ENCODE data around the gene WDR7.
A peak's percentile ranks its signal among the peaks of the same experiment; 100 is the strongest.
"Not testable (repeated sequence)": the region's sequence is repeated elsewhere in the genome, so short reads cannot be mapped to it uniquely, and the experiment has no call there.

The WDR7 gene

GRCh38 chr18:56650944-56651770 is at the start of gene WDR7:
WDR7 (plus strand) TSS chr18:56651359; CDS start chr18:56672516, 21,157 bp downstream.
- peak; percentile 92 for DNase-seq

- DNase-seq: no peak
Observed at GRCh38 chr18:56606618-56607017, 44.5 kb upstream of the WDR7 start.

GRCh38 chr18:56615738-56616520 is 35.2 kb upstream of the WDR7 start:
- DNase-seq: no peak

GRCh38 chr18:56627991-56628390 is 23.2 kb upstream of the WDR7 start:
- DNase-seq: no peak

GRCh38 chr18:56632070-56633022 is 18.8 kb upstream of the WDR7 start:
- no peak for DNase-seq

GRCh38 chr18:56635007-56635406 is 16.2 kb upstream of the WDR7 start:
- no peak for DNase-seq

GRCh38 chr18:56637176-56637575 is 14.0 kb upstream of the WDR7 start:
- DNase-seq: no peak

- DNase-seq: no peak
Observed at GRCh38 chr18:56637711-56638231, 13.4 kb upstream of the WDR7 start.

GRCh38 chr18:56638232-56639103 is 12.7 kb upstream of the WDR7 start, which contains the start of gene TXNL1:
TXNL1 (minus strand) TSS chr18:56638592; CDS start chr18:56638440, 152 bp downstream.
- peak; percentile 99 for DNase-seq

- DNase-seq: no peak
Observed at GRCh38 chr18:56639104-56639381, 12.1 kb upstream of the WDR7 start.

- DNase-seq: no peak
Observed at GRCh38 chr18:56639571-56639970, 11.6 kb upstream of the WDR7 start.

GRCh38 chr18:56641714-56642337 is 9.3 kb upstream of the WDR7 start:
- DNase-seq: no peak

- no peak for DNase-seq
Observed at GRCh38 chr18:56643381-56643780, 7.8 kb upstream of the WDR7 start.

GRCh38 chr18:56645415-56646016 is 5.6 kb upstream of the WDR7 start:
- no peak for DNase-seq

- no peak for DNase-seq
Observed at GRCh38 chr18:56647071-56647470, 4.1 kb upstream of the WDR7 start.

- no peak for DNase-seq
Observed at GRCh38 chr18:56647951-56648893, 2.9 kb upstream of the WDR7 start.

GRCh38 chr18:56649996-56650395 is 1.2 kb upstream of the WDR7 start:
- DNase-seq: no peak

- DNase-seq: no peak
Observed at GRCh38 chr18:56651771-56652092, 573 bp downstream of the WDR7 start.

GRCh38 chr18:56652802-56653201 is 1.6 kb downstream of the WDR7 start:
- no peak for DNase-seq

GRCh38 chr18:56654280-56654679 is 3.1 kb downstream of the WDR7 start:
- DNase-seq: not testable (repeated sequence)
